SU-DHL-6 (cell line): ENCODE measurements around the gene TMIGD2.

Source experiments
- EZH2phosphoT487 ChIP-seq: fragments of 200-600 bp; sonication (generic), shearing (Covaris generic); conservative IDR thresholded peaks from 2 replicates; pipeline ENCODE4 v1.6.1; 2018; ENCODE audit warnings: mild to moderate bottlenecking, antibody characterized with exemption, low read length, moderate library complexity, mixed read lengths
- TF ChIP-seq, protein P1 (sequence below): fragments of 200-600 bp; sonication (generic); IDR thresholded peaks from one replicate; pipeline ENCODE4 v1.5.1; 2017; ENCODE audit warnings: antibody characterized with exemption, mild to moderate bottlenecking, low read length, moderate library complexity; ENCODE audit not compliant: insufficient read depth, poor library complexity, severe bottlenecking

- TF ChIP-seq, protein P1, sequence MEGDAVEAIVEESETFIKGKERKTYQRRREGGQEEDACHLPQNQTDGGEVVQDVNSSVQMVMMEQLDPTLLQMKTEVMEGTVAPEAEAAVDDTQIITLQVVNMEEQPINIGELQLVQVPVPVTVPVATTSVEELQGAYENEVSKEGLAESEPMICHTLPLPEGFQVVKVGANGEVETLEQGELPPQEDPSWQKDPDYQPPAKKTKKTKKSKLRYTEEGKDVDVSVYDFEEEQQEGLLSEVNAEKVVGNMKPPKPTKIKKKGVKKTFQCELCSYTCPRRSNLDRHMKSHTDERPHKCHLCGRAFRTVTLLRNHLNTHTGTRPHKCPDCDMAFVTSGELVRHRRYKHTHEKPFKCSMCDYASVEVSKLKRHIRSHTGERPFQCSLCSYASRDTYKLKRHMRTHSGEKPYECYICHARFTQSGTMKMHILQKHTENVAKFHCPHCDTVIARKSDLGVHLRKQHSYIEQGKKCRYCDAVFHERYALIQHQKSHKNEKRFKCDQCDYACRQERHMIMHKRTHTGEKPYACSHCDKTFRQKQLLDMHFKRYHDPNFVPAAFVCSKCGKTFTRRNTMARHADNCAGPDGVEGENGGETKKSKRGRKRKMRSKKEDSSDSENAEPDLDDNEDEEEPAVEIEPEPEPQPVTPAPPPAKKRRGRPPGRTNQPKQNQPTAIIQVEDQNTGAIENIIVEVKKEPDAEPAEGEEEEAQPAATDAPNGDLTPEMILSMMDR: no peak
- TF ChIP-seq EZH2phosphoT487: no peak
Measured at GRCh38 chr19:4327252-4327876, 25.2 kb upstream of the TMIGD2 start.
